Skeletal muscle satellite cell (primary cell): ENCODE results near the gene SLC2A10.

Experiments
- H3K27me3 ChIP-seq: 2 replicates; pipeline ENCODE4 v1.7.0; 2013; ENCODE audit warnings: low read length; ENCODE audit not compliant: control insufficient read depth, insufficient read depth
- H3K36me3 ChIP-seq: 2 replicates; pipeline ENCODE4 v1.7.0; 2013; ENCODE audit warnings: mild to moderate bottlenecking, control low read depth, low read length; ENCODE audit not compliant: insufficient read depth
- H3K4me1 ChIP-seq: 2 replicates; pipeline ENCODE4 v1.7.0; 2013; ENCODE audit warnings: low read length; ENCODE audit not compliant: control insufficient read depth, insufficient read depth
- H3K4me2 ChIP-seq: 2 replicates; pipeline ENCODE4 v1.7.0; 2013; ENCODE audit warnings: mild to moderate bottlenecking, low read length
- H3K4me3 ChIP-seq: 2 replicates; pipeline ENCODE4 v1.7.0; 2013; ENCODE audit warnings: low read length
- H3K9ac ChIP-seq: 2 replicates; pipeline ENCODE4 v1.7.0; 2013; ENCODE audit warnings: mild to moderate bottlenecking, low read depth, low read length, moderate library complexity
- H3K9me3 ChIP-seq: replicated peaks from 2 replicates; pipeline ENCODE4 v1.7.0; 2013; ENCODE audit warnings: mild to moderate bottlenecking, control low read depth, low read length

The SLC2A10 gene

DNA sequence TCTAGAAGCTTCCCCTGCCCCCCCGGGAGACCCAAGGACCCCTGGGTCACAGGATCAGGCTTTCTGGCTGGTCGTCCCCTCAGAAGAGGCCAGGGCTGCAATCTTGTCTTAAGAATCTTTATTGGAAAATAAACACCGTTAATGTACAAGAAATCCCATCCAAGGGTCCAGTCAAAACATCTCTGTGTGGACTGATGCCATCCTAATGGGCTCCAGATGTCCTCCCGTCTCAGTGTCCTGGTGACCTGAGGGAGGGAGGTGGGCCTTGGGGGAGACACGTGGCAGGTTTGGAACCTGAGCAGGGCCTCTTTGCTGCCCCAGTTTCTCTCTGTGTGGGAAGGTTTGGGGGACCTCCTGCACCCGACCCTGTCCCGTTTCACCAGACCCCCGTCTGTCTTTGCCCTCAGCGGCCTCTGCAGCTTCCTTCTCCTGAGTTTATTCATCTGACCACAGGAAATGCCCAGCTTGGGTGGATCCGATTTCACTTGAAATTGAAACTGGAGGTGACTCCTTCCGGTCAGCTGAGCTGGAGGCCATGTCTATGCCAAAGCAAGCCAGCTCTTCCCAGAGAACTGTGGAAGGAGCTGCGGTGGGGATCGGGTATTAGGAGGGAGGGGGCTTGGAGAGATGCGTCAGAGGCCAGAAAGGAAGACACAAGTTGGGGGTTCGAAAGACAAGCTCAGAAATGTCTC, 75.1 kb downstream of the SLC2A10 start:
- no peaks in the 10 kb centered on the region for H3K36me3 ChIP-seq

More for the DNA sequence above, 75.1 kb downstream of the SLC2A10 start:
- Histone ChIP-seq H3K4me3 (no peak overlapping the region), H3K4me2 (no peak overlapping the region), H3K9me3 (no peaks in the 10 kb centered on the region), H3K4me1 (peaks cover 15% of the 10 kb centered on the region), H3K9ac (no peak overlapping the region), H3K27me3 (peaks cover 21% of the 10 kb centered on the region)
